Activated CD8-positive, alpha-beta memory T cell treated with anti-CD3 and anti-CD28 coated beads, Interleukin-2, amount 10 ng/mL, durations not matched to agents 7 days and 5 days (primary cell): Measurements from ENCODE around the gene MBD2. TPM values are rescaled to one million over a fixed set of nuclear protein-coding genes. Genes with fewer than 3 reads are reported as not detected.

Experiments used
- ATAC-seq: fragments of 150-1000 bp; cut with Tn5 transposase; one replicate; pipeline ENCODE4 v1.10.0; 2021; ENCODE audit warnings: moderate library complexity
- CTCF ChIA-PET: fragments of 350-600 bp; sonication (Branson Sonifier 250); formaldehyde crosslinking; loops from one replicate; lab custom pipeline; 2021; ENCODE audit warnings: antibody characterized with exemption; lab: Charles Lee
- DNase-seq: peaks from one replicate; pipeline ENCODE4 v3.0.0-alpha.2; 2020
- H3K27ac Mint-ChIP-seq: one replicate; pipeline ENCODE4 v1.8.0; 2021; ENCODE audit warnings: mild to moderate bottlenecking, mixed read lengths
- H3K27me3 Mint-ChIP-seq: one replicate; pipeline ENCODE4 v1.8.0; 2021; ENCODE audit warnings: mixed read lengths
- H3K36me3 Mint-ChIP-seq: one replicate; pipeline ENCODE4 v1.8.0; 2021; ENCODE audit warnings: mild to moderate bottlenecking, mixed read lengths
- H3K4me1 Mint-ChIP-seq: one replicate; pipeline ENCODE4 v1.8.0; 2021; ENCODE audit warnings: mixed read lengths
- H3K4me3 Mint-ChIP-seq: one replicate; pipeline ENCODE4 v1.8.0; 2021; ENCODE audit warnings: mild to moderate bottlenecking, moderate library complexity, mixed read lengths
- H3K9me3 Mint-ChIP-seq: one replicate; pipeline ENCODE4 v1.8.0; 2022; ENCODE audit warnings: low read depth, mixed read lengths
- total RNA-seq, 2 experiments: library from RNA; stranded (reverse); gene quantifications; one replicate each; pipeline ENCODE4 v1.2.3, GENCODE V29; 2021

MBD2 gene
- total RNA-seq, 2 experiments from 2014 or later: 148 to 178 TPM

- no peaks in the 10 kb centered on the region for H3K27me3 Mint-ChIP-seq
- H3K36me3 Mint-ChIP-seq: peaks cover 54% of the 10 kb centered on the region
- H3K9me3 Mint-ChIP-seq: no peaks in the 10 kb centered on the region
- no peak overlapping the region for H3K27ac Mint-ChIP-seq
- DNase-seq (no peak), ATAC-seq (no peak)
- CTCF ChIA-PET: interaction anchor here (0.7 to 1.4 kb wide), 2 partner anchors 13 to 109 kb away, joined by 3 to 4 read pairs; no protein-coding TSS in a partner anchor
- H3K4me3 Mint-ChIP-seq: no peak overlapping the region
- peaks cover 40% of the 10 kb centered on the region for H3K4me1 Mint-ChIP-seq
Observed at GRCh38 chr18:54151376-54151775, 73.1 kb downstream of the MBD2 start.

GRCh38 chr18:54150226-54150625 lies 74.2 kb downstream of the MBD2 start:
- no peak for DNase-seq
- Mint-ChIP-seq H3K27ac (peak overlapping the region; percentile 48), H3K4me3 (no peak overlapping the region), H3K9me3 (no peaks in the 10 kb centered on the region), H3K4me1 (peaks cover 40% of the 10 kb centered on the region), H3K36me3 (peaks cover 49% of the 10 kb centered on the region), H3K27me3 (no peaks in the 10 kb centered on the region)
- ATAC-seq: no peak
- CTCF ChIA-PET: no interaction called here

- peak; percentile 88 for ATAC-seq
Observed at GRCh38 chr18:54149078-54149697, 75.3 kb downstream of the MBD2 start.

GRCh38 chr18:54148678-54149077 lies 75.8 kb downstream of the MBD2 start:
- H3K36me3 Mint-ChIP-seq: peaks cover 45% of the 10 kb centered on the region
- peaks cover 40% of the 10 kb centered on the region for H3K4me1 Mint-ChIP-seq
- no peak for DNase-seq
- peaks cover 1% of the 10 kb centered on the region for H3K9me3 Mint-ChIP-seq
- no peak for ATAC-seq
- CTCF ChIA-PET: interaction anchor here (1.0 to 1.2 kb wide), 2 partner anchors 28 to 30 kb away, joined by 3 to 4 read pairs; no protein-coding TSS in a partner anchor
- H3K4me3 Mint-ChIP-seq: no peak overlapping the region
- peak overlapping the region; percentile 85 for H3K27ac Mint-ChIP-seq
- H3K27me3 Mint-ChIP-seq: no peaks in the 10 kb centered on the region

More at GRCh38 chr18:54149078-54149697, 75.3 kb downstream of the MBD2 start:
- Mint-ChIP-seq H3K4me1 (peaks cover 40% of the 10 kb centered on the region), H3K4me3 (peak overlapping the region; percentile 31), H3K36me3 (peaks cover 45% of the 10 kb centered on the region), H3K27me3 (no peaks in the 10 kb centered on the region), H3K27ac (peak overlapping the region; percentile 85), H3K9me3 (no peaks in the 10 kb centered on the region)
- CTCF ChIA-PET: interaction anchor here (1.2 kb wide), 1 partner anchor 27 kb away, joined by 3 read pairs; no protein-coding TSS in a partner anchor
- peak; percentile 76 for DNase-seq

GRCh38 chr18:54148151-54148550 lies 76.3 kb downstream of the MBD2 start:
- peak overlapping the region; percentile 60 for H3K27ac Mint-ChIP-seq
- H3K27me3 Mint-ChIP-seq: no peaks in the 10 kb centered on the region
- peaks cover 40% of the 10 kb centered on the region for H3K4me1 Mint-ChIP-seq
- H3K4me3 Mint-ChIP-seq: no peak overlapping the region
- DNase-seq: no peak
- peaks cover 6% of the 10 kb centered on the region for H3K9me3 Mint-ChIP-seq
- CTCF ChIA-PET: interaction anchor here (0.8 to 1.0 kb wide), 2 partner anchors 18 to 30 kb away, joined by 3 to 4 read pairs; no protein-coding TSS in a partner anchor
- ATAC-seq: no peak
- peaks cover 47% of the 10 kb centered on the region for H3K36me3 Mint-ChIP-seq

- ATAC-seq (peak; percentile 21), DNase-seq (no peak)
- CTCF ChIA-PET: interaction anchor here (0.8 to 1.0 kb wide), 2 partner anchors 18 to 29 kb away, joined by 3 to 4 read pairs; no protein-coding TSS in a partner anchor
- no peaks in the 10 kb centered on the region for H3K27me3 Mint-ChIP-seq
- H3K4me1 Mint-ChIP-seq: peaks cover 40% of the 10 kb centered on the region
- peaks cover 6% of the 10 kb centered on the region for H3K9me3 Mint-ChIP-seq
- peaks cover 46% of the 10 kb centered on the region for H3K36me3 Mint-ChIP-seq
- H3K4me3 Mint-ChIP-seq: no peak overlapping the region
- H3K27ac Mint-ChIP-seq: peak overlapping the region; percentile 3
Observed at GRCh38 chr18:54147439-54147838, 77.0 kb downstream of the MBD2 start.

- CTCF ChIA-PET: no interaction called here
- ATAC-seq (no peak), DNase-seq (no peak)
- Mint-ChIP-seq H3K4me1 (no peaks in the 10 kb centered on the region), H3K9me3 (peaks cover 18% of the 10 kb centered on the region), H3K36me3 (peaks cover 52% of the 10 kb centered on the region), H3K27ac (no peak overlapping the region), H3K27me3 (no peaks in the 10 kb centered on the region), H3K4me3 (no peak overlapping the region)
Observed at GRCh38 chr18:54141041-54141608, 83.3 kb downstream of the MBD2 start.

GRCh38 chr18:54140641-54141040 lies 83.8 kb downstream of the MBD2 start:
- Mint-ChIP-seq H3K4me3 (no peak overlapping the region), H3K9me3 (peaks cover 18% of the 10 kb centered on the region), H3K27ac (no peak overlapping the region), H3K36me3 (peaks cover 53% of the 10 kb centered on the region), H3K27me3 (no peaks in the 10 kb centered on the region), H3K4me1 (no peaks in the 10 kb centered on the region)
- CTCF ChIA-PET: no interaction called here
- no peak for ATAC-seq
- DNase-seq: no peak

GRCh38 chr18:54135216-54135615 lies 89.3 kb downstream of the MBD2 start:
- CTCF ChIA-PET: no interaction called here
- peaks cover 10% of the 10 kb centered on the region for H3K9me3 Mint-ChIP-seq
- H3K36me3 Mint-ChIP-seq: peaks cover 17% of the 10 kb centered on the region

GRCh38 chr18:54134053-54134452 lies 90.4 kb downstream of the MBD2 start:
- CTCF ChIA-PET: no interaction called here
- Mint-ChIP-seq H3K4me3 (no peak overlapping the region), H3K9me3 (peaks cover 6% of the 10 kb centered on the region), H3K36me3 (peaks cover 10% of the 10 kb centered on the region), H3K27ac (no peak overlapping the region), H3K27me3 (no peaks in the 10 kb centered on the region), H3K4me1 (peaks cover 16% of the 10 kb centered on the region)
- ATAC-seq (no peak), DNase-seq (no peak)

More at GRCh38 chr18:54135216-54135615, 89.3 kb downstream of the MBD2 start:
- no peaks in the 10 kb centered on the region for H3K27me3 Mint-ChIP-seq
- ATAC-seq (no peak), DNase-seq (no peak)
- H3K4me3 Mint-ChIP-seq: no peak overlapping the region
- no peak overlapping the region for H3K27ac Mint-ChIP-seq
- peaks cover 5% of the 10 kb centered on the region for H3K4me1 Mint-ChIP-seq

- no peak for ATAC-seq
- H3K4me3 Mint-ChIP-seq: no peak overlapping the region
- H3K9me3 Mint-ChIP-seq: no peaks in the 10 kb centered on the region
- no peaks in the 10 kb centered on the region for H3K27me3 Mint-ChIP-seq
- H3K27ac Mint-ChIP-seq: no peak overlapping the region
- peaks cover 29% of the 10 kb centered on the region for H3K4me1 Mint-ChIP-seq
- DNase-seq: no peak
- no peaks in the 10 kb centered on the region for H3K36me3 Mint-ChIP-seq
- CTCF ChIA-PET: interaction anchor here (1.4 to 2.0 kb wide), 3 partner anchors 11 to 17 kb away, joined by 3 to 10 read pairs (median 3); no protein-coding TSS in a partner anchor
Observed at GRCh38 chr18:54130631-54131030, 93.8 kb downstream of the MBD2 start.

- ATAC-seq: no peak
- no peaks in the 10 kb centered on the region for H3K27me3 Mint-ChIP-seq
- H3K9me3 Mint-ChIP-seq: no peaks in the 10 kb centered on the region
Observed at GRCh38 chr18:54130177-54130576, 94.3 kb downstream of the MBD2 start.

GRCh38 chr18:54129448-54130067 lies 94.9 kb downstream of the MBD2 start:
- CTCF ChIA-PET: interaction anchor here (0.9 to 2.0 kb wide), 5 partner anchors 10 to 141 kb away, joined by 3 to 10 read pairs (median 4); no protein-coding TSS in a partner anchor
- peaks cover 29% of the 10 kb centered on the region for H3K4me1 Mint-ChIP-seq
- no peak overlapping the region for H3K4me3 Mint-ChIP-seq
- no peaks in the 10 kb centered on the region for H3K9me3 Mint-ChIP-seq
- peak; percentile 91 for ATAC-seq
- no peaks in the 10 kb centered on the region for H3K27me3 Mint-ChIP-seq
- peak; percentile 76 for DNase-seq
- no peaks in the 10 kb centered on the region for H3K36me3 Mint-ChIP-seq
- peak overlapping the region; percentile 3 for H3K27ac Mint-ChIP-seq

More at GRCh38 chr18:54130177-54130576, 94.3 kb downstream of the MBD2 start:
- H3K4me1 Mint-ChIP-seq: peaks cover 29% of the 10 kb centered on the region
- no peak overlapping the region for H3K27ac Mint-ChIP-seq
- H3K36me3 Mint-ChIP-seq: no peaks in the 10 kb centered on the region
- H3K4me3 Mint-ChIP-seq: no peak overlapping the region
- no peak for DNase-seq
- CTCF ChIA-PET: interaction anchor here (0.9 to 2.0 kb wide), 4 partner anchors 10 to 141 kb away, joined by 3 to 10 read pairs (median 4); no protein-coding TSS in a partner anchor
